ENCODE results near the gene ZNF433. TPM values are rescaled to one million over a fixed set of nuclear protein-coding genes. Genes with fewer than 3 reads are reported as not detected.

Gene ZNF433
- total RNA-seq, 1 donor from 2014 or later = 1.4 TPM

GRCh38 chr19:11987405-11988281, 47.8 kb downstream of the ZNF433 start:
- TF ChIP-seq CTCF (conservative IDR thresholded peaks at IDR 0.05; ENCODE audit: low read depth, low read length) = no peak
- peak overlapping the region; percentile 98 for H3K4me3 ChIP-seq (ENCODE audit: low read depth, low read length)
- peak; percentile 61 for DNase-seq (ENCODE audit: low read depth)

- no peak overlapping the region for H3K4me3 ChIP-seq (ENCODE audit: low read depth, low read length)
- TF ChIP-seq CTCF (conservative IDR thresholded peaks at IDR 0.05; ENCODE audit: low read depth, low read length) = no peak
- DNase-seq (ENCODE audit: low read depth) = no peak
These were observed 48.7 kb downstream of the ZNF433 start for GRCh38 chr19:11986754-11987153.

DNA sequence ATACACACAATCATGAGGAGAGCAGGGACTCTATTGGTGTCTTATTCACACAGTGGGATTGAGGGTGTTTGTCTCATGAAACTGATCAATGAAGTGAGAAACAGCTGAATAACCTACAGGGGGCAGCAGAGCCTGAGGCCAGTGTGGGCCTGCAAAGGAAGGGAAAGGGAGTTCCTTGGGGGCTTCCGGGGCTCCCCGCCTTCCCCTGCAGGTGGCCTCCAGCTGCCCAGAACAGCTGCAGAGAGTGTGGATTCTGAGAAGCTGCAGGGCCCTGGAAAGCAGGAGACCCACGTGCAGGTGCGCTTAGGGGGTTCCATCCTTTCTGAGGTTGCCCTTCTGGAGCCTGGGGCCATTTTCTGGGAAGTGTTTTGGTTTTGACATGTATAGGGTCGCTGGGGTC, 50.5 kb downstream of the ZNF433 start:
- peak; percentile 8 for TF ChIP-seq CTCF (conservative IDR thresholded peaks at IDR 0.05; ENCODE audit: low read depth, low read length)
- H3K4me3 ChIP-seq (ENCODE audit: low read depth, low read length) = no peak overlapping the region
- DNase-seq (ENCODE audit: low read depth) = no peak

GRCh38 chr19:11982526-11982925, 53.0 kb downstream of the ZNF433 start:
- DNase-seq (ENCODE audit: low read depth) = no peak
- no peak for TF ChIP-seq CTCF (conservative IDR thresholded peaks at IDR 0.05; ENCODE audit: low read depth, low read length)
- H3K4me3 ChIP-seq (ENCODE audit: low read depth, low read length) = no peak overlapping the region

DNA sequence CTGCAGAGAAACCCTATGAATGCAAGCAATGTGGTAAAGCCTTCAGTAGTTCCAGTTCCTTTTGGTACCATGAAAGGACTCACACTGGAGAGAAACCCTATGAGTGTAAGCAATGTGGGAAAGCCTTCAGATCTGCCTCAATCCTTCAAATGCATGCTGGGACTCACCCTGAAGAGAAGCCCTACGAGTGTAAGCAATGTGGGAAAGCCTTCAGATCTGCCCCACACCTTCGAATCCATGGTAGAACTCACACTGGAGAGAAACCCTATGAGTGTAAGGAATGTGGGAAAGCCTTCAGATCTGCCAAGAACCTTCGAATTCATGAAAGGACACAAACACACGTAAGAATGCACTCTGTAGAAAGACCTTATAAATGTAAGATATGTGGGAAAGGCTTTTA, 56.0 kb downstream of the ZNF433 start:
- DNase-seq (ENCODE audit: low read depth) = no peak
- TF ChIP-seq CTCF (conservative IDR thresholded peaks at IDR 0.05; ENCODE audit: low read depth, low read length) = no peak
- no peak overlapping the region for H3K4me3 ChIP-seq (ENCODE audit: low read depth, low read length)

DNA sequence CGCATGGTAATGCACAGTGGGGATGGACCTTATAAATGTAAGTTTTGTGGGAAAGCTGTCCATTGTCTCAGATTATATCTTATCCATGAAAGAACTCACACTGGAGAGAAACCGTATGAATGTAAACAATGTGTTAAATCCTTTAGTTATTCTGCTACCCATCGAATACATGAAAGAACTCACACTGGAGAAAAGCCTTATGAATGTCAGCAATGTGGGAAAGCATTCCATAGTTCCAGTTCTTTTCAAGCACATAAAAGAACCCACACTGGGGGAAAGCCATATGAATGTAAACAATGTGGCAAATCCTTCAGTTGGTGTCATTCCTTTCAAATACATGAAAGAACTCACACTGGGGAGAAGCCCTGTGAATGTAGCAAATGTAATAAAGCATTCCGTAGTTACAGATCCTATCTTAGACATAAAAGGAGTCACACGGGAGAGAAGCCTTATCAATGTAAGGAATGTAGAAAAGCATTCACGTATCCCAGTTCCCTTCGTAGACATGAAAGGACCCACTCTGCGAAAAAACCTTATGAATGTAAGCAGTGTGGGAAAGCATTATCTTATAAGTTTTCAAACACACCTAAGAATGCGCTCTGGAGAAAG, 56.9 kb downstream of the ZNF433 start:
- no peak for DNase-seq (ENCODE audit: low read depth)
- no peak overlapping the region for H3K4me3 ChIP-seq (ENCODE audit: low read depth, low read length)
- TF ChIP-seq CTCF (conservative IDR thresholded peaks at IDR 0.05; ENCODE audit: low read depth, low read length) = no peak
